ENCODE data around the gene C2orf68.

C2orf68 gene

GRCh38 chr2:85600235-85600575 lies 11.7 kb downstream of the C2orf68 start:
- Histone ChIP-seq H3K79me2 (ENCODE audit: low read length) (peaks cover 21% of the 10 kb centered on the region), H4K20me1 (ENCODE audit: insufficient read depth, low read length) (no peaks in the 10 kb centered on the region)
- no peak for DNase-seq

DNA sequence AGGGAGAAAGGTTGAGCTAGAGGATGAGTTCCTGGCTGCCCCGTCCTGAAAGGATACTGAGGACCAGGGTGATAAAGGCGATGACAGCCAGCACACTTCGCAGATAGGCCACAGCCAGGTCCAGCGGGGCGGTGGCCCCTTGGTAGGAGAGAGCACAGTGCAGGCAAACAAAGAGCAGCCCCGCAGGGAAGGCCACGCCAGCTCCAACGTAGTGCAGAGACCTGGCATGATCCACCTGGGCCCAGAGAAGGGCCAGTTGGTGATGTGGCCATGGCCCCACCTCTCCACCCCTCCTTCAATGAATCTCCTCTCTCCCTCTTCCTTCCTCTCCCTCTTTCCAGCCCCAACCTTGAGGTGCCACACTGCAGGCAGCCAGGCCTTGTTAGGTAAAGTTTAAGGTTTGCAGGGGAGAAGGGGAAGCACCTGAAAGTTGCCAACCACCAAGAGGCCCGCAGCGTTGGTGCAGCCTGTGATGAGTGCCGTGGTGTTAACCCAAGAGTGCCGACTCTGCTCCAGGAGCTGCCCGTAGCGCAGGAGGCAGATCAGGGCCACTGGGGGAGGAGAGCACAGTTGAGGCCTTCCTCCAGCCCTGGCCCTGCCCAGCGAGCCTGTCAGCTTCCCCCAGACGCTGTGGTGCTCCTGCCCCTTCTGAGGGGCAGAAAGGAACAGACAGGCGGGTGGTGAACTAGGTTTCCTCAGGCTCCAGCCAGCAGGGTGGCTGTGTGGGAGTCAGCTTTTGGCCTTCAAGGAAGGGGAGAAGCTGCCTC lies 12.2 kb downstream of the C2orf68 start:
- no peaks in the 10 kb centered on the region for H3K36me3 ChIP-seq (replicated peaks; ENCODE audit: insufficient read depth, low read length)
- H3K79me2 ChIP-seq (ENCODE audit: low read length), result peaks cover 21% of the 10 kb centered on the region
- H2AFZ ChIP-seq (ENCODE audit: low read length), result no peak overlapping the region
- no peak overlapping the region for H3K4me3 ChIP-seq (ENCODE audit: low read length)
- DNase-seq, result no peak
- no peak overlapping the region for H3K4me2 ChIP-seq (ENCODE audit: low read depth, low read length)
- H3K27ac ChIP-seq (ENCODE audit: low read length), result no peak overlapping the region
- H3K27me3 ChIP-seq (replicated peaks; ENCODE audit: insufficient read depth, low read length), result no peaks in the 10 kb centered on the region
- TF ChIP-seq EZH2 (optimal IDR thresholded peaks at IDR 0.05; ENCODE audit: low read depth, low read length), result no peak
- TF ChIP-seq CTCF (IDR thresholded peaks at IDR 0.05; ENCODE audit: low read length), result no peak
- no peak for TF ChIP-seq EZH2phosphoT487 (IDR thresholded peaks at IDR 0.05; ENCODE audit: low read length)
- no peaks in the 10 kb centered on the region for H4K20me1 ChIP-seq (ENCODE audit: insufficient read depth, low read length)
- H3K9ac ChIP-seq (ENCODE audit: low read length), result no peak overlapping the region
- H3K4me1 ChIP-seq (ENCODE audit: low read length), result peaks cover 10% of the 10 kb centered on the region
- H3K9me2 ChIP-seq (replicated peaks; ENCODE audit: insufficient read depth, low read length), result no peaks in the 10 kb centered on the region
- no peaks in the 10 kb centered on the region for H3K9me3 ChIP-seq (replicated peaks; ENCODE audit: insufficient read depth, low read length)
- 0 out of 2 replicates have a peak, but pooled peaks cover 10% of the 10 kb centered on the region for H3F3A ChIP-seq (ENCODE audit: insufficient read depth, low read length)

More at GRCh38 chr2:85600235-85600575, 11.7 kb downstream of the C2orf68 start:
- no peak overlapping the region for H3K4me3 ChIP-seq (ENCODE audit: low read length)
- no peaks in the 10 kb centered on the region for H3K36me3 ChIP-seq (replicated peaks; ENCODE audit: insufficient read depth, low read length)
- H3K9ac ChIP-seq (ENCODE audit: low read length), result no peak overlapping the region
- H3F3A ChIP-seq (ENCODE audit: insufficient read depth, low read length), result 0 out of 2 replicates have a peak, but pooled peaks cover 10% of the 10 kb centered on the region
- H3K27me3 ChIP-seq (replicated peaks; ENCODE audit: insufficient read depth, low read length), result no peaks in the 10 kb centered on the region
- no peaks in the 10 kb centered on the region for H3K9me3 ChIP-seq (replicated peaks; ENCODE audit: insufficient read depth, low read length)
- no peak overlapping the region for H3K4me2 ChIP-seq (ENCODE audit: low read depth, low read length)
- H3K9me2 ChIP-seq (replicated peaks; ENCODE audit: insufficient read depth, low read length), result no peaks in the 10 kb centered on the region
- H3K4me1 ChIP-seq (ENCODE audit: low read length), result peaks cover 10% of the 10 kb centered on the region
- TF ChIP-seq EZH2 (optimal IDR thresholded peaks at IDR 0.05; ENCODE audit: low read depth, low read length) (no peak), EZH2phosphoT487 (IDR thresholded peaks at IDR 0.05; ENCODE audit: low read length) (no peak), CTCF (IDR thresholded peaks at IDR 0.05; ENCODE audit: low read length) (no peak)
- H2AFZ ChIP-seq (ENCODE audit: low read length), result no peak overlapping the region
- H3K27ac ChIP-seq (ENCODE audit: low read length), result no peak overlapping the region

GRCh38 chr2:85598594-85599340 lies 13.1 kb downstream of the C2orf68 start:
- TF ChIP-seq EZH2phosphoT487 (IDR thresholded peaks at IDR 0.05; ENCODE audit: low read length), result no peak
- no peak for TF ChIP-seq CTCF (IDR thresholded peaks at IDR 0.05; ENCODE audit: low read length)
- TF ChIP-seq EZH2 (optimal IDR thresholded peaks at IDR 0.05; ENCODE audit: low read depth, low read length), result no peak
- H2AFZ ChIP-seq (ENCODE audit: low read length), result no peak overlapping the region
- H3K79me2 ChIP-seq (ENCODE audit: low read length), result peaks cover 21% of the 10 kb centered on the region
- no peaks in the 10 kb centered on the region for H3K9me3 ChIP-seq (replicated peaks; ENCODE audit: insufficient read depth, low read length)
- peaks cover 10% of the 10 kb centered on the region for H3K4me1 ChIP-seq (ENCODE audit: low read length)
- no peak for DNase-seq
- no peak overlapping the region for H3K9ac ChIP-seq (ENCODE audit: low read length)
- H3K4me2 ChIP-seq (ENCODE audit: low read depth, low read length), result no peak overlapping the region
- H4K20me1 ChIP-seq (ENCODE audit: insufficient read depth, low read length), result no peaks in the 10 kb centered on the region
- no peak overlapping the region for H3K4me3 ChIP-seq (ENCODE audit: low read length)
- H3K36me3 ChIP-seq (replicated peaks; ENCODE audit: insufficient read depth, low read length), result no peaks in the 10 kb centered on the region
- H3K27ac ChIP-seq (ENCODE audit: low read length), result no peak overlapping the region
- H3K9me2 ChIP-seq (replicated peaks; ENCODE audit: insufficient read depth, low read length), result no peaks in the 10 kb centered on the region
- H3F3A ChIP-seq (ENCODE audit: insufficient read depth, low read length), result 0 out of 2 replicates have a peak, but pooled peaks cover 10% of the 10 kb centered on the region
- no peaks in the 10 kb centered on the region for H3K27me3 ChIP-seq (replicated peaks; ENCODE audit: insufficient read depth, low read length)

Data from MM.1S (cell line).